ENCODE data around the gene ARF3. TPM values are rescaled to one million over a fixed set of nuclear protein-coding genes. Genes with fewer than 3 reads are reported as not detected.

The ARF3 gene
- total RNA-seq, 2 donors from 2014 or later = 49.7 to 132 TPM

Other genes starting within 250 kb of the ARF3 start
- 10 to 100 TPM; 72.9 to 88.2 TPM for gene CCNT1, start 240.8 kb downstream of the ARF3 start, total RNA-seq
- under 1 TPM; 0.23 to 0.41 TPM for gene ADCY6, start 168.4 kb downstream of the ARF3 start, total RNA-seq
- gene CACNB3, start 139.0 kb downstream of the ARF3 start, total RNA-seq = 10 to 100 TPM; 11.0 to 15.3 TPM
- 100 to 1,000 TPM in 1 of 2 donors, 10 to 100 TPM in 1; 90.7 to 121 TPM for gene DDX23, start 105.3 kb downstream of the ARF3 start, total RNA-seq
- 10 to 100 TPM in 1 of 2 donors, 1 to 10 TPM in 1; 4.3 to 10.4 TPM for gene RND1, start 91.6 kb downstream of the ARF3 start, total RNA-seq
- 10 to 100 TPM; 31.6 to 68.6 TPM for gene FKBP11, start 32.0 kb downstream of the ARF3 start, total RNA-seq
- gene WNT10B, start 14.2 kb upstream of the ARF3 start, total RNA-seq = 1 to 10 TPM in 1 of 2 donors, not detected in 1; 1.4 TPM
- under 1 TPM in 1 of 2 donors, not detected in 1; 0.27 TPM for gene WNT1, start 20.8 kb upstream of the ARF3 start, total RNA-seq
- gene DDN, start 41.9 kb upstream of the ARF3 start, total RNA-seq = 1 to 10 TPM in 1 of 2 donors, under 1 TPM in 1; 0.07 to 1.1 TPM
- 10 to 100 TPM; 52.5 to 58.7 TPM for gene PRKAG1, start 61.3 kb upstream of the ARF3 start, total RNA-seq
- 100 to 1,000 TPM in 1 of 2 donors, 10 to 100 TPM in 1; 67.7 to 110 TPM for gene KMT2D, start 103.3 kb upstream of the ARF3 start, total RNA-seq
- gene RHEBL1, start 112.5 kb upstream of the ARF3 start, total RNA-seq = 10 to 100 TPM; 12.7 to 19.7 TPM
- gene DHH, start 137.3 kb upstream of the ARF3 start, total RNA-seq = 1 to 10 TPM in 1 of 2 donors, under 1 TPM in 1; 0.19 to 1.0 TPM
- 100 to 1,000 TPM in 1 of 2 donors, 10 to 100 TPM in 1; 64.0 to 134 TPM for gene LMBR1L, start 153.4 kb upstream of the ARF3 start, total RNA-seq
- 1,000 to 10,000 TPM; 2,180 to 2,388 TPM for gene TUBA1B, start 173.9 kb upstream of the ARF3 start, total RNA-seq
- 100 to 1,000 TPM in 1 of 2 donors, 10 to 100 TPM in 1; 37.7 to 106 TPM for gene TUBA1A, start 231.6 kb upstream of the ARF3 start, total RNA-seq

Measured in activated naive CD4-positive, alpha-beta T cell treated with anti-CD3 and anti-CD28 coated beads, Interleukin-2, amount 50 U/mL, for 72 hours (primary cell).